Measurements from ENCODE around the gene XAB2. TPM values are rescaled to one million over a fixed set of nuclear protein-coding genes. Genes with fewer than 3 reads are reported as not detected.

The XAB2 gene
- total and polyA plus RNA-seq, 2 experiments from 2014 or later, result 12.2 to 33.0 TPM

- WGBS, 2 experiments (ENCODE audit: low coverage in 1 of 2, low lambda C conversion rate in 2 of 2, missing lambda C conversion rate in 2 of 2), result 22 to 26% methylated on average over 8 of the region's 8 CpGs
- H3K9me3 ChIP-seq (ENCODE audit: low read depth), result no peaks in the 10 kb centered on the region
- H3F3A ChIP-seq (ENCODE audit: insufficient read depth), result no peaks in the 10 kb centered on the region
- no peak overlapping the region for H3K9ac ChIP-seq
- in situ Hi-C loops (cut with MboI), result no loop called here
- no peaks in the 10 kb centered on the region for H3K9me2 ChIP-seq (ENCODE audit: insufficient read depth)
- H3K27ac ChIP-seq, result no peak overlapping the region
- no peaks in the 10 kb centered on the region for H4K20me1 ChIP-seq (ENCODE audit: insufficient read depth)
- H3K4me3 ChIP-seq, result no peak overlapping the region
- no peaks in the 10 kb centered on the region for H3K36me3 ChIP-seq (ENCODE audit: low read depth)
- H2AFZ ChIP-seq, result no peak overlapping the region
- peaks cover 19% of the 10 kb centered on the region for H3K27me3 ChIP-seq (replicated peaks; ENCODE audit: insufficient read depth)
- DNase-seq, result peak; percentile 36
- H3K4me1 ChIP-seq (ENCODE audit: insufficient read depth), result no peaks in the 10 kb centered on the region
- no peak overlapping the region for H3K4me2 ChIP-seq (ENCODE audit: unreplicated experiment)
- H3K79me2 ChIP-seq (ENCODE audit: insufficient read depth), result no peaks in the 10 kb centered on the region
- no peak for TF ChIP-seq EZH2phosphoT487 (IDR thresholded peaks at IDR 0.05; ENCODE audit: insufficient read depth, low read depth)
- no peak for TF ChIP-seq EZH2 (IDR thresholded peaks at IDR 0.05; ENCODE audit: insufficient read depth, poor library complexity, severe bottlenecking)
Observed at GRCh38 chr19:7654401-7654800, 25.1 kb upstream of the XAB2 start.

- peak overlapping the region; percentile 17; the same call in 1 of the 2 replicates for H3K9ac ChIP-seq
- WGBS, 2 experiments (ENCODE audit: low coverage in 1 of 2, low lambda C conversion rate in 2 of 2, missing lambda C conversion rate in 2 of 2), result 4 to 5% methylated on average over 28 of the region's 28 CpGs
- no peaks in the 10 kb centered on the region for H3K4me1 ChIP-seq (ENCODE audit: insufficient read depth)
- H3K79me2 ChIP-seq (ENCODE audit: insufficient read depth), result no peaks in the 10 kb centered on the region
- no peaks in the 10 kb centered on the region for H3K9me3 ChIP-seq (ENCODE audit: low read depth)
- no peak overlapping the region for H3K27ac ChIP-seq
- H3K4me3 ChIP-seq, result peak overlapping the region; percentile 49
- H4K20me1 ChIP-seq (ENCODE audit: insufficient read depth), result no peaks in the 10 kb centered on the region
- no peaks in the 10 kb centered on the region for H3F3A ChIP-seq (ENCODE audit: insufficient read depth)
- no peak for TF ChIP-seq EZH2 (IDR thresholded peaks at IDR 0.05; ENCODE audit: insufficient read depth, poor library complexity, severe bottlenecking)
- TF ChIP-seq EZH2phosphoT487 (IDR thresholded peaks at IDR 0.05; ENCODE audit: insufficient read depth, low read depth), result no peak
- peaks cover 6% of the 10 kb centered on the region; the same call in 1 of the 2 replicates for H3K27me3 ChIP-seq (replicated peaks; ENCODE audit: insufficient read depth)
- H2AFZ ChIP-seq, result peak overlapping the region; percentile 77
- no peaks in the 10 kb centered on the region for H3K36me3 ChIP-seq (ENCODE audit: low read depth)
- in situ Hi-C loops (cut with MboI), result no loop called here
- peak; percentile 74 for DNase-seq
- H3K9me2 ChIP-seq (ENCODE audit: insufficient read depth), result no peaks in the 10 kb centered on the region
- H3K4me2 ChIP-seq (ENCODE audit: unreplicated experiment), result peak overlapping the region; percentile 59
Observed at GRCh38 chr19:7652061-7652641, 22.8 kb upstream of the XAB2 start.

GRCh38 chr19:7650148-7650547 is 20.8 kb upstream of the XAB2 start:
- in situ Hi-C loops (cut with MboI), result no loop called here
- DNase-seq, result no peak
- 35 to 43% methylated on average over 2 of the region's 2 CpGs for WGBS, 2 experiments (ENCODE audit: low coverage in 1 of 2, low lambda C conversion rate in 2 of 2, missing lambda C conversion rate in 2 of 2)

GRCh38 chr19:7648265-7649014 is 19.1 kb upstream of the XAB2 start:
- H3K4me1 ChIP-seq (ENCODE audit: insufficient read depth), result no peaks in the 10 kb centered on the region
- H3K9ac ChIP-seq, result no peak overlapping the region
- in situ Hi-C loops (cut with MboI), result no loop called here
- no peak overlapping the region for H3K4me3 ChIP-seq
- H3K27me3 ChIP-seq (replicated peaks; ENCODE audit: insufficient read depth), result peaks cover 6% of the 10 kb centered on the region; the same call in 1 of the 2 replicates
- no peak overlapping the region for H2AFZ ChIP-seq
- TF ChIP-seq EZH2 (IDR thresholded peaks at IDR 0.05; ENCODE audit: insufficient read depth, poor library complexity, severe bottlenecking) (no peak), EZH2phosphoT487 (IDR thresholded peaks at IDR 0.05; ENCODE audit: insufficient read depth, low read depth) (no peak)
- no peaks in the 10 kb centered on the region for H3K9me3 ChIP-seq (ENCODE audit: low read depth)
- no peaks in the 10 kb centered on the region for H3K9me2 ChIP-seq (ENCODE audit: insufficient read depth)
- no peaks in the 10 kb centered on the region for H3K79me2 ChIP-seq (ENCODE audit: insufficient read depth)
- H3K36me3 ChIP-seq (ENCODE audit: low read depth), result no peaks in the 10 kb centered on the region
- no peaks in the 10 kb centered on the region for H4K20me1 ChIP-seq (ENCODE audit: insufficient read depth)
- DNase-seq, result no peak
- WGBS, 2 experiments (ENCODE audit: low coverage in 1 of 2, low lambda C conversion rate in 2 of 2, missing lambda C conversion rate in 2 of 2), result 66 to 73% methylated on average over 15 of the region's 15 CpGs
- no peaks in the 10 kb centered on the region for H3F3A ChIP-seq (ENCODE audit: insufficient read depth)
- no peak overlapping the region for H3K4me2 ChIP-seq (ENCODE audit: unreplicated experiment)
- H3K27ac ChIP-seq, result no peak overlapping the region

More at GRCh38 chr19:7650148-7650547, 20.8 kb upstream of the XAB2 start:
- no peak overlapping the region for H3K4me2 ChIP-seq (ENCODE audit: unreplicated experiment)
- no peaks in the 10 kb centered on the region for H4K20me1 ChIP-seq (ENCODE audit: insufficient read depth)
- H3K9me2 ChIP-seq (ENCODE audit: insufficient read depth), result no peaks in the 10 kb centered on the region
- no peaks in the 10 kb centered on the region for H3K4me1 ChIP-seq (ENCODE audit: insufficient read depth)
- no peak overlapping the region for H2AFZ ChIP-seq
- H3K9me3 ChIP-seq (ENCODE audit: low read depth), result no peaks in the 10 kb centered on the region
- no peak for TF ChIP-seq EZH2phosphoT487 (IDR thresholded peaks at IDR 0.05; ENCODE audit: insufficient read depth, low read depth)
- no peak for TF ChIP-seq EZH2 (IDR thresholded peaks at IDR 0.05; ENCODE audit: insufficient read depth, poor library complexity, severe bottlenecking)
- no peak overlapping the region for H3K9ac ChIP-seq
- no peaks in the 10 kb centered on the region for H3F3A ChIP-seq (ENCODE audit: insufficient read depth)
- no peak overlapping the region for H3K4me3 ChIP-seq
- H3K36me3 ChIP-seq (ENCODE audit: low read depth), result no peaks in the 10 kb centered on the region
- no peaks in the 10 kb centered on the region for H3K79me2 ChIP-seq (ENCODE audit: insufficient read depth)
- peaks cover 6% of the 10 kb centered on the region; the same call in 1 of the 2 replicates for H3K27me3 ChIP-seq (replicated peaks; ENCODE audit: insufficient read depth)
- H3K27ac ChIP-seq, result no peak overlapping the region
